Choroid plexus epithelial cell (primary cell): ENCODE results near the gene SMURF1.

ENCODE experiments used
- DNase-seq: peaks from one replicate; pipeline ENCODE4 v3.0.0-alpha.2; 2010; ENCODE audit warnings: low read depth
- H3K4me3 ChIP-seq: 2 replicates; pipeline ENCODE4 v1.5.1; 2011; ENCODE audit warnings: low read depth, mild to moderate bottlenecking, control low read depth, low read length, moderate library complexity
- CTCF ChIP-seq: conservative IDR thresholded peaks from 2 replicates; pipeline ENCODE4 v1.5.1; 2011; ENCODE audit warnings: low read depth, mild to moderate bottlenecking, control low read depth, inconsistent platforms, low read length, moderate library complexity

Gene SMURF1

GRCh38 chr7:98995523-98996149 is 148.3 kb downstream of the SMURF1 start:
- TF ChIP-seq CTCF, result no peak
- H3K4me3 ChIP-seq, result no peak overlapping the region
- DNase-seq, result no peak

- no peak for DNase-seq
- H3K4me3 ChIP-seq, result no peak overlapping the region
- no peak for TF ChIP-seq CTCF
Observed at GRCh38 chr7:98995111-98995510, 148.8 kb downstream of the SMURF1 start.

- no peak overlapping the region for H3K4me3 ChIP-seq
- no peak for DNase-seq
- no peak for TF ChIP-seq CTCF
Observed at GRCh38 chr7:98994046-98994944, 149.6 kb downstream of the SMURF1 start.

GRCh38 chr7:98993024-98993897 is 150.6 kb downstream of the SMURF1 start:
- peak; percentile 5 for DNase-seq
- peak; percentile 20 for TF ChIP-seq CTCF
- H3K4me3 ChIP-seq, result no peak overlapping the region

GRCh38 chr7:98992076-98992475 is 151.8 kb downstream of the SMURF1 start:
- DNase-seq, result no peak
- TF ChIP-seq CTCF, result no peak
- H3K4me3 ChIP-seq, result no peak overlapping the region

- DNase-seq, result no peak
- H3K4me3 ChIP-seq, result no peak overlapping the region
- TF ChIP-seq CTCF, result no peak
Observed at GRCh38 chr7:98991141-98991540, 152.8 kb downstream of the SMURF1 start.
